Tibial nerve (tissue), 4 donors: ENCODE measurements around the gene ATG9B. TPM values are rescaled to one million over a fixed set of nuclear protein-coding genes. Genes with fewer than 3 reads are reported as not detected.

Experiments used
- DNase-seq, 2 donors: peaks; one replicate each; pipeline ENCODE4 v3.0.0-alpha.2; 2019; ENCODE audit warnings: low spot score in 2 of 2
- H3K27ac ChIP-seq, 4 donors: fragments of 200-600 bp; sonication (generic) in 3 of 4; one replicate each; pipeline ENCODE4 v1.5.1; 2017 to 2019; ENCODE audit warnings: mild to moderate bottlenecking in 1 of 4
- H3K27me3 ChIP-seq, 2 donors: fragments of 200-600 bp; sonication (generic) in 1 of 2; one replicate each; pipeline versions ENCODE4 v1.5.1 to v1.6.0; 2017 to 2019
- H3K36me3 ChIP-seq, 3 donors: fragments of 200-600 bp; sonication (generic); one replicate each; pipeline ENCODE4 v1.5.1; 2018 to 2019
- H3K4me1 ChIP-seq, 4 donors: fragments of 200-600 bp; sonication (generic) in 3 of 4; one replicate each; pipeline ENCODE4 v1.5.1; 2017 to 2019
- H3K4me3 ChIP-seq, 4 donors: fragments of 200-600 bp; sonication (generic) in 3 of 4; one replicate each; pipeline ENCODE4 v1.5.1; 2017 to 2019; ENCODE audit warnings: mild to moderate bottlenecking in 1 of 4, moderate library complexity in 1 of 4
- H3K9me3 ChIP-seq, 4 donors: fragments of 200-600 bp; sonication (generic) in 3 of 4; one replicate each; pipeline ENCODE4 v1.5.1; 2017 to 2019
- EP300 ChIP-seq, 2 donors: sonication (generic); formaldehyde crosslinking; IDR thresholded peaks; one replicate each; pipeline ENCODE4 v1.6.1; 2017; ENCODE audit warnings: antibody characterized with exemption in 2 of 2, mild to moderate bottlenecking in 1 of 2
- POLR2A ChIP-seq, 2 donors: fragments of 450-650 bp; IDR thresholded peaks; one replicate each; pipeline ENCODE4 v1.6.1; 2017; ENCODE audit warnings: antibody characterized with exemption in 2 of 2, mild to moderate bottlenecking in 2 of 2, moderate library complexity in 2 of 2
- WGBS, 2 donors: methylation state at CpG; one replicate each; pipeline ENCODE4 v1.1.5; 2018; 5-methylcytosine and 5-hydroxymethylcytosine counted together
- total RNA-seq, 4 donors: library from RNA; depleted of rRNA; stranded (reverse); fragments of >200 nt; gene quantifications; one replicate each; pipeline ENCODE4 v1.1.0, GENCODE V29; 2016
- TF ChIP-seq, protein P1 (sequence below), 5 experiments: fragments of 200-600 bp in 3 of 5; fragments of 450-650 bp in 2 of 5; sonication (generic) in 3 of 5; IDR thresholded peaks; one replicate each; pipeline ENCODE4 v1.5.1; 2016 to 2019; ENCODE audit warnings: antibody characterized with exemption in 5 of 5, mild to moderate bottlenecking in 3 of 5, moderate library complexity in 2 of 5

The ATG9B gene
- total RNA-seq, 4 donors from 2014 or later = not detected

DNA sequence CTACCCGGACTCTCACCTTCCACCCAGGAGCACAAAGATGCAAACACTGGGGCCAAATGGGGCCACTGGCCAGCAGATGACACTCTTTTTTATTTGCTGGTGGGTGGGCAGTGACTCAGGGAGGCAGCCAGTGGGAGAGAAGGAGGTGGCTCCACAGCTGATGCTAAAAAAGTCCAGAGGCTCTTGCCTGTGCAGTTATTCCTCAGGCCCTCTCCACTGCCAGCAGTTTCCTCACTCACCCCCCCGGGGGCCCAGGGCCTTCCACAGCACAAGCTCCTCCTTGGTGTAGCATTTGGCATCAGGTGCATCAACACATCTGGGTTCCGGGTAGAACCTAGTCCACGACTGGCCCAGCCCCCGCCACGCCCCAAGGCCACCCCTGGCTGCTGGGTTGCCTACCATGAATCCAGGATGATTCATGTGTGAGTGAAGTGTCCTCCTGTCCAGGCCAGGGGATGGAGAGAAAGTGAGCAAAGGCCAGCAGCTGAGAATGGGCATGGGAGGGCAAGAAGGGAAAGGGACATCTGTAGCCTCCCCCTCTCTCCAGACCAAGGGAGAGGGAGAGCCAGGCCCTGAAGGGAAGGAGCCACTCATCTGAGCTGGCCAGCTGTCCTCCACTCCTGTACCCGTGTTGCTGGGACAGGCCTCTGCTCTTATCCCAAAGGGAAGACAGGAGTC lies 44.4 kb downstream of the ATG9B start:
- TF ChIP-seq, protein P1, sequence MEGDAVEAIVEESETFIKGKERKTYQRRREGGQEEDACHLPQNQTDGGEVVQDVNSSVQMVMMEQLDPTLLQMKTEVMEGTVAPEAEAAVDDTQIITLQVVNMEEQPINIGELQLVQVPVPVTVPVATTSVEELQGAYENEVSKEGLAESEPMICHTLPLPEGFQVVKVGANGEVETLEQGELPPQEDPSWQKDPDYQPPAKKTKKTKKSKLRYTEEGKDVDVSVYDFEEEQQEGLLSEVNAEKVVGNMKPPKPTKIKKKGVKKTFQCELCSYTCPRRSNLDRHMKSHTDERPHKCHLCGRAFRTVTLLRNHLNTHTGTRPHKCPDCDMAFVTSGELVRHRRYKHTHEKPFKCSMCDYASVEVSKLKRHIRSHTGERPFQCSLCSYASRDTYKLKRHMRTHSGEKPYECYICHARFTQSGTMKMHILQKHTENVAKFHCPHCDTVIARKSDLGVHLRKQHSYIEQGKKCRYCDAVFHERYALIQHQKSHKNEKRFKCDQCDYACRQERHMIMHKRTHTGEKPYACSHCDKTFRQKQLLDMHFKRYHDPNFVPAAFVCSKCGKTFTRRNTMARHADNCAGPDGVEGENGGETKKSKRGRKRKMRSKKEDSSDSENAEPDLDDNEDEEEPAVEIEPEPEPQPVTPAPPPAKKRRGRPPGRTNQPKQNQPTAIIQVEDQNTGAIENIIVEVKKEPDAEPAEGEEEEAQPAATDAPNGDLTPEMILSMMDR (IDR thresholded peaks at IDR 0.05) = no peak
- TF ChIP-seq POLR2A (IDR thresholded peaks at IDR 0.05) (no peak), EP300 (IDR thresholded peaks at IDR 0.05) (no peak)
- Histone ChIP-seq H3K27me3 (peaks cover 0 to 47% of the 10 kb centered on the region in 2 donors), H3K36me3 (no peaks in the 10 kb centered on the region), H3K4me3 (no peak overlapping the region), H3K27ac (no peak overlapping the region), H3K9me3 (no peaks in the 10 kb centered on the region), H3K4me1 (peaks cover 0 to 48% (median 12%) of the 10 kb centered on the region in 4 donors)
- WGBS, 2 donors = 38 to 42% methylated on average over 6 to 7 of the region's 7 CpGs
- no peak for DNase-seq

DNA sequence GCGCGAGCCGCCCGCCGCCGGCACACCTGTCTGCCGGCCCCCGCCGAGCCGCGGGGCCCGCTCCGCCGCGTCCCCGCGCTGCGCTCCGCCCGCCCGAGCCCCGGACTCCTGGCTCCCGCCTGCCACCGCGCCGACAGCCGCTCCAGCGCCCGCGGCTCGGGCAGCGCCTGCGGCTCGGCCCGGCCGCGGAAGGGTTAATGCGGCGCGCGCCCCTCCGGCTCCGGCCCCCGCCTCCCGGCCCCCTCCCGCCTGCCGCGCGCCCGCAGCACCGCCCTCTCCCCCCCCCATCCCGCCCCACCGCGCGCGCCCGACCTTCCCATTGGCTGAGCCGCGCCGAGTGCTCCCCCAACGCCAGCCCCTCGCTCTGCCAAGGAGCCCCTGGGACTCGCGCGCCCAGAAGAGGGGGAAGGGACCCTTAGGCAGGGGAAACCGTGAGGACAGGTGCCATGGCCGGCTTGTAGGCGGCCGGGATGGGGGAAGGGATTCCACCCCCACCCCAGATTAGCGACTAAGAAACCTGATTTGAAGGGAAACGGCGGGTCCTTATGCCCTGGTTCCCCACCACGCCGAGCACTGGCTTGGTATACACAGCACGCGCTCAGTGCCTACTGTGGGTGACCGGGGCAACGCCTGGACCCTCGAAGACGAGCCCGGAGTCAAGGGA lies 46.0 kb downstream of the ATG9B start, which contains the start of gene KCNH2:
Gene KCNH2, minus strand, starts transcription at position 196 of the 664 bp plus-strand sequence. CDS start 408 bp downstream, outside the sequence.
- peaks cover 0 to 56% of the 10 kb centered on the region in 2 donors for H3K27me3 ChIP-seq
- H3K27ac ChIP-seq = no peak within 1 kb of the TSS
- DNase-seq = no peak
- TF ChIP-seq POLR2A (IDR thresholded peaks at IDR 0.05) (no peak), EP300 (IDR thresholded peaks at IDR 0.05) (no peak)
- TF ChIP-seq, protein P1 (IDR thresholded peaks at IDR 0.05) = no peak
- peak within 1 kb of the TSS; percentile 24 to 50 (median 33) for H3K4me3 ChIP-seq
- peaks cover 0 to 56% (median 20%) of the 10 kb centered on the region in 4 donors for H3K4me1 ChIP-seq
- H3K36me3 ChIP-seq = no peaks in the 10 kb centered on the region
- no peaks in the 10 kb centered on the region for H3K9me3 ChIP-seq
- 0 to 1% methylated on average over 34 to 48 of the region's 81 CpGs for WGBS, 2 donors

DNA sequence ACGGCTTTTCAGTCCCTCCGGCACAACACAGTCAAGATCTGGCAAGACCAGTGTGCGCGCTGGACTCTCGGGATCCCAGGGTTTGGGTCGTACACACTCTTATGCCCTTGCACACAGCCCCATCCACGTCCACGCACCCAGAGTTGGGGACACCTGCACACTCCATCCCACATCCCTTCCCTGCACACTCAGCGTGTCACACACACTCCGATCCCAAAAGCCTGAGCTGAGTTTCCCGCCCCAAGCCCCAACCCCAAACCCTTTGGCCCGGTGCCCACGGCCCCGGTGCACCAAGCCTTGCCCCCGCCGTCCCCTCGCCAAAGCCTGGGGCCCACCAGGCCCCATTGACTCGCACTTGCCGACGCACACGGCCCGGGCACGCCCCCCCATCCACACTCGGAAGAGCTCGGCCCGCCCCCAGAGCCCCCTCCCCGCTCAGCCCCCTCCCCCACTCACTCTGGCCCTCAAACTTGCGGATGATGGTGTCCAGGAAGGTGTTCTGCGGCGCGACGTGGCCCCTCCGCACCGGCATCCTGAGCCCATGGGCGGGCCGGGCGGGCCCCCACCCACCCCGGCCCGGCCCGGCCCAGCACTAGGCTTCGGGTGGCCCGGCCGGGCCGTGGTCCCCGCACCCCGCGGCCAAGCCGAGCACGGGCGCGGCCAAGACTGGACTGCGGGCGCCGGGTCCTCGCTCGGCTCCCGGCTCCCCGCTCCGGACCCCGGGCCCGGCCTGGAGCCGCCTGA lies 46.7 kb downstream of the ATG9B start:
- peaks cover 0 to 56% of the 10 kb centered on the region in 2 donors for H3K27me3 ChIP-seq
- H3K36me3 ChIP-seq = no peaks in the 10 kb centered on the region
- 14 to 15% methylated on average over 16 to 24 of the region's 62 CpGs for WGBS, 2 donors
- no peak overlapping the region for H3K27ac ChIP-seq
- DNase-seq = no peak
- H3K9me3 ChIP-seq = no peaks in the 10 kb centered on the region
- peaks cover 0 to 56% (median 20%) of the 10 kb centered on the region in 4 donors for H3K4me1 ChIP-seq
- peak overlapping the region in 3 of 4 donors; percentile 8 to 50 (median 21) for H3K4me3 ChIP-seq
- TF ChIP-seq EP300 (IDR thresholded peaks at IDR 0.05) (no peak), POLR2A (IDR thresholded peaks at IDR 0.05) (no peak)
- TF ChIP-seq, protein P1 (IDR thresholded peaks at IDR 0.05) = no peak

DNA sequence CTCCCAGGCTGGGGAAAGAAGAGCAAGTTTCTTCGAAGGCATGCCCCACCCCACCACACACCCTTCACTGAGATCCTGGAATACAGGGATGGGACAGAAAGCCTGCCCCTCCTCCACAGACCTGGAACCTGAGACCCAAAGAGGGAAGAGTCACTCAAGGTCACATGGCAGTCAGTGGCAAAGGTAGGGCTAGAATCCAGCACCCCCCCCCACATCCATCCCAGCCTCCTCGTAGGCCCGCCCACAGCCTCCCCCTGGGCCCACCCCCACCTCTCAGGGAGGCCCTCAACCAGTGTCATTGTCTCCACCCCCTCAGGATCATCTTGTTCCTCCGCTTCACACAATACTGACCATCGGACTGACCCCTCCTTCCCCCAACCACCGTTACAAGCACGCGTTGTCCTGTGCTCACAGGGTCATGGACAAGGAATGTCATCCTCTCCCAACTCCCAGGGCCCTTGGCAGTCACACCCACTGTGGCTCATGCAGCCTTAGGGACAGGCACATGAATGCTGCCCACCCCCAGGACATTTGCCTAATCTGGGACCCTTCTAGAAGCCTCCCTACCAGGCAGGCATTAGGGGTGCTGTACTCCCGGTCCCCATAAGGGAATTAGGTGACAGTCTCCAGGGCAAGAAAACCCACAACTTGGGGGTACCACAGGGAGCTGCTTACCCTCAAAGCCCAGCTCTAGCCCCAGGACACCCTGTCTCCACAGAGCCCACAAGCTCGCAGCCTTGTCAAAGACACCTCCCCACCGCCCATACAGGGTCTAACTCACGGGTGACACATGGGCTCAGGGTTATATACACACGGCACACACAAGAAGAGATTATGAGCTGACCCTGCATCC lies 47.5 kb downstream of the ATG9B start:
- TF ChIP-seq, protein P1 (IDR thresholded peaks at IDR 0.05) = no peak
- TF ChIP-seq EP300 (IDR thresholded peaks at IDR 0.05) (no peak), POLR2A (IDR thresholded peaks at IDR 0.05) (no peak)
- peaks cover 0 to 56% (median 20%) of the 10 kb centered on the region in 4 donors for H3K4me1 ChIP-seq
- no peaks in the 10 kb centered on the region for H3K9me3 ChIP-seq
- no peak overlapping the region for H3K27ac ChIP-seq
- DNase-seq = no peak
- H3K27me3 ChIP-seq = peaks cover 0 to 56% of the 10 kb centered on the region in 2 donors
- H3K4me3 ChIP-seq = no peak overlapping the region
- H3K36me3 ChIP-seq = no peaks in the 10 kb centered on the region
- WGBS, 2 donors = 29 to 32% methylated on average over 10 to 13 of the region's 13 CpGs
